Skeletal muscle tissue (tissue), 4 donors: ENCODE measurements around the gene TXNDC5. TPM values are rescaled to one million over a fixed set of nuclear protein-coding genes. Genes with fewer than 3 reads are reported as not detected.

Experiments used
- H3K27ac ChIP-seq: one replicate; pipeline ENCODE4 v1.7.0; 2013; ENCODE audit warnings: mild to moderate bottlenecking, low read depth, low read length, inconsistent platforms
- H3K27me3 ChIP-seq, 3 donors: one replicate each; pipeline ENCODE4 v1.7.0; 2013; ENCODE audit warnings: low read length in 3 of 3; ENCODE audit not compliant: control insufficient read depth in 3 of 3, insufficient read depth in 3 of 3
- H3K36me3 ChIP-seq, 3 donors: one replicate each; pipeline ENCODE4 v1.7.0; 2013; ENCODE audit warnings: low read length in 3 of 3; ENCODE audit not compliant: control insufficient read depth in 3 of 3, insufficient read depth in 3 of 3
- H3K4me1 ChIP-seq, 3 donors: one replicate each; pipeline ENCODE4 v1.7.0; 2013; ENCODE audit warnings: low read length in 3 of 3, mild to moderate bottlenecking in 3 of 3; ENCODE audit not compliant: control insufficient read depth in 3 of 3, insufficient read depth in 3 of 3
- H3K4me3 ChIP-seq, 3 donors: one replicate each; pipeline ENCODE4 v1.7.0; 2013; ENCODE audit warnings: low read length in 3 of 3
- H3K9ac ChIP-seq, 3 donors: one replicate each; pipeline ENCODE4 v1.7.0; 2013; ENCODE audit warnings: low read length in 3 of 3, mild to moderate bottlenecking in 3 of 3, moderate library complexity in 2 of 3, low read depth in 1 of 3
- H3K9me3 ChIP-seq, 3 donors: one replicate each; pipeline ENCODE4 v1.7.0; 2013; ENCODE audit warnings: low read length in 3 of 3; ENCODE audit not compliant: control insufficient read depth in 3 of 3
- total RNA-seq: library from RNA; depleted of rRNA; stranded (reverse); fragments of >200 nt; gene quantifications from one replicate; pipeline ENCODE4 v1.2.3, GENCODE V29; 2014
- donor health status: Osteomylitis.

The TXNDC5 gene
- total RNA-seq, 1 donor from 2014 or later: 118 TPM

- no peak overlapping the region for H3K27ac ChIP-seq
- H3K9me3 ChIP-seq: no peaks in the 10 kb centered on the region
- H3K9ac ChIP-seq: no peak overlapping the region
- H3K4me1 ChIP-seq: no peaks in the 10 kb centered on the region
- no peaks in the 10 kb centered on the region for H3K27me3 ChIP-seq
- H3K4me3 ChIP-seq: no peak overlapping the region
- peaks cover 66 to 78% (median 70%) of the 10 kb centered on the region in 3 donors for H3K36me3 ChIP-seq
These were observed 19.3 kb downstream of the TXNDC5 start for GRCh38 chr6:7891078-7891872.

GRCh38 chr6:7888587-7889357, 21.8 kb downstream of the TXNDC5 start:
- Histone ChIP-seq H3K4me1 (no peaks in the 10 kb centered on the region), H3K9me3 (no peaks in the 10 kb centered on the region), H3K36me3 (peaks cover 77 to 84% (median 80%) of the 10 kb centered on the region in 3 donors), H3K27me3 (no peaks in the 10 kb centered on the region), H3K9ac (no peak overlapping the region), H3K27ac (no peak overlapping the region), H3K4me3 (no peak overlapping the region)

GRCh38 chr6:7887278-7887991, 23.2 kb downstream of the TXNDC5 start:
- Histone ChIP-seq H3K36me3 (peaks cover 78 to 86% (median 81%) of the 10 kb centered on the region in 3 donors), H3K4me1 (no peaks in the 10 kb centered on the region), H3K9me3 (no peaks in the 10 kb centered on the region), H3K27ac (no peak overlapping the region), H3K27me3 (no peaks in the 10 kb centered on the region), H3K9ac (no peak overlapping the region), H3K4me3 (no peak overlapping the region)

- no peak overlapping the region for H3K27ac ChIP-seq
- H3K4me3 ChIP-seq: no peak overlapping the region
- no peaks in the 10 kb centered on the region for H3K27me3 ChIP-seq
- peaks cover 81 to 82% (median 81%) of the 10 kb centered on the region in 3 donors for H3K36me3 ChIP-seq
- H3K4me1 ChIP-seq: no peaks in the 10 kb centered on the region
- no peak overlapping the region for H3K9ac ChIP-seq
- H3K9me3 ChIP-seq: no peaks in the 10 kb centered on the region
These were observed 24.5 kb downstream of the TXNDC5 start for GRCh38 chr6:7886132-7886531.

GRCh38 chr6:7883381-7883780, 27.2 kb downstream of the TXNDC5 start:
- H3K4me3 ChIP-seq: no peak overlapping the region
- H3K9ac ChIP-seq: no peak overlapping the region
- no peak overlapping the region for H3K27ac ChIP-seq
- no peaks in the 10 kb centered on the region for H3K27me3 ChIP-seq
- H3K4me1 ChIP-seq: no peaks in the 10 kb centered on the region
- peaks cover 69 to 80% (median 79%) of the 10 kb centered on the region in 3 donors for H3K36me3 ChIP-seq
- no peaks in the 10 kb centered on the region for H3K9me3 ChIP-seq

- Histone ChIP-seq H3K9me3 (no peaks in the 10 kb centered on the region), H3K4me1 (no peaks in the 10 kb centered on the region), H3K9ac (no peak overlapping the region), H3K27me3 (no peaks in the 10 kb centered on the region), H3K4me3 (no peak overlapping the region), H3K36me3 (peaks cover 62 to 75% (median 75%) of the 10 kb centered on the region in 3 donors), H3K27ac (no peak overlapping the region)
These were observed 27.9 kb downstream of the TXNDC5 start for GRCh38 chr6:7882505-7883257.

- Histone ChIP-seq H3K4me3 (no peak overlapping the region), H3K9ac (no peak overlapping the region), H3K36me3 (peaks cover 55 to 68% (median 67%) of the 10 kb centered on the region in 3 donors)
These were observed 28.7 kb downstream of the TXNDC5 start for GRCh38 chr6:7881765-7882500.

GRCh38 chr6:7880718-7881107, 29.9 kb downstream of the TXNDC5 start:
- Histone ChIP-seq H3K27me3 (no peaks in the 10 kb centered on the region), H3K27ac (no peak overlapping the region), H3K36me3 (peaks cover 48 to 56% (median 56%) of the 10 kb centered on the region in 3 donors), H3K4me1 (no peaks in the 10 kb centered on the region), H3K9me3 (no peaks in the 10 kb centered on the region), H3K4me3 (no peak overlapping the region), H3K9ac (no peak overlapping the region)

More at GRCh38 chr6:7881765-7882500, 28.7 kb downstream of the TXNDC5 start:
- no peak overlapping the region for H3K27ac ChIP-seq
- H3K9me3 ChIP-seq: no peaks in the 10 kb centered on the region
- H3K4me1 ChIP-seq: no peaks in the 10 kb centered on the region
- H3K27me3 ChIP-seq: no peaks in the 10 kb centered on the region
